T-helper 17 cell (primary cell): Measurements from ENCODE around the gene IGSF5. TPM values are rescaled to one million over a fixed set of nuclear protein-coding genes. Genes with fewer than 3 reads are reported as not detected.

Source experiments
- ATAC-seq: fragments of 150-1000 bp; cut with Tn5 transposase; 2 replicates; pipeline ENCODE4 v1.10.0; 2021; ENCODE audit warnings: mild to moderate bottlenecking, moderate library complexity
- DNase-seq, 3 donors: peaks; one replicate each; pipeline versions ENCODE4 v3.0.0 to v3.0.0-alpha.2; 2020 to 2021
- H3K9me3 ChIP-seq: one replicate; pipeline ENCODE4 v1.7.0; 2013; ENCODE audit warnings: low read length, mild to moderate bottlenecking; ENCODE audit not compliant: control insufficient read depth, poor library complexity, severe bottlenecking
- H3K27ac Mint-ChIP-seq: one replicate; pipeline ENCODE4 v1.8.0; 2022; ENCODE audit warnings: mild to moderate bottlenecking, moderate library complexity, mixed read lengths
- H3K27me3 Mint-ChIP-seq: one replicate; pipeline ENCODE4 v1.8.0; 2022; ENCODE audit warnings: mixed read lengths
- H3K36me3 Mint-ChIP-seq: one replicate; pipeline ENCODE4 v1.8.0; 2022; ENCODE audit warnings: low read depth, mixed read lengths
- H3K4me1 Mint-ChIP-seq: one replicate; pipeline ENCODE4 v1.8.0; 2022; ENCODE audit warnings: mild to moderate bottlenecking, mixed read lengths
- H3K4me3 Mint-ChIP-seq: one replicate; pipeline ENCODE4 v1.8.0; 2022; ENCODE audit warnings: mild to moderate bottlenecking, moderate library complexity, mixed read lengths
- total RNA-seq, 4 donors: library from RNA in 2 of 4; stranded (reverse) in 2 of 4; gene quantifications; one replicate each; pipeline ENCODE4 v1.2.3 and lab custom pipeline; 2022 to 2026

IGSF5 gene
- total RNA-seq, 2 donors from 2014 or later: not detected

- DNase-seq (no peak), ATAC-seq (no peak)
- H3K27ac Mint-ChIP-seq: no peak overlapping the region
- no peak overlapping the region for H3K4me3 Mint-ChIP-seq
- no peaks in the 10 kb centered on the region for H3K36me3 Mint-ChIP-seq
- no peaks in the 10 kb centered on the region for H3K4me1 Mint-ChIP-seq
- no peaks in the 10 kb centered on the region for H3K27me3 Mint-ChIP-seq
- no peaks in the 10 kb centered on the region for H3K9me3 ChIP-seq
Measured at GRCh38 chr21:39845571-39846130, 100.7 kb downstream of the IGSF5 start.

DNA sequence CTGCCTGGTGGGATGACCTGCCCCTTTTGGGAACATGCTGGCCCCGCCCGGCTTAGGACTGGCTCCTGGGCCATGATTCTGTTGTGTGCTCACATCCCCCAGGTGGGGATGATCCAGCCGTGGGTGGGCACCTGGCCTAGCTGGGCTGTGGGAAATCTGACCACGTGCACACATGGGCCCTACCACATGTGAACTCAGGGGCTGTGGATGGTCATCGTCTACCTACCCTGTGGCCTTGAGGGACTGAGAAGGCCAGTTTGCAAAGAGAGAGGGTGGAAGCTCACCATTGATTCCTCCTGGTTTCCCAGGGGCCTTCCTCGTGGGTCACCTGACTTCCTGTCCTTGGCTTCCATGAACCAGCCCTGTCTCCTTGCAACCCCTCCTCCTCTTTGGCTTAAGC, 102.9 kb downstream of the IGSF5 start:
- H3K4me3 Mint-ChIP-seq: no peak overlapping the region
- no peaks in the 10 kb centered on the region for H3K9me3 ChIP-seq
- H3K4me1 Mint-ChIP-seq: no peaks in the 10 kb centered on the region
- ATAC-seq (no peak), DNase-seq (no peak)
- no peaks in the 10 kb centered on the region for H3K27me3 Mint-ChIP-seq
- no peak overlapping the region for H3K27ac Mint-ChIP-seq
- no peaks in the 10 kb centered on the region for H3K36me3 Mint-ChIP-seq

GRCh38 chr21:39849014-39849655, 104.2 kb downstream of the IGSF5 start:
- Mint-ChIP-seq H3K27ac (no peak overlapping the region), H3K27me3 (no peaks in the 10 kb centered on the region), H3K4me3 (no peak overlapping the region), H3K4me1 (no peaks in the 10 kb centered on the region), H3K36me3 (peaks cover 2% of the 10 kb centered on the region)
- no peaks in the 10 kb centered on the region for H3K9me3 ChIP-seq
- no peak for ATAC-seq
- no peak for DNase-seq

DNA sequence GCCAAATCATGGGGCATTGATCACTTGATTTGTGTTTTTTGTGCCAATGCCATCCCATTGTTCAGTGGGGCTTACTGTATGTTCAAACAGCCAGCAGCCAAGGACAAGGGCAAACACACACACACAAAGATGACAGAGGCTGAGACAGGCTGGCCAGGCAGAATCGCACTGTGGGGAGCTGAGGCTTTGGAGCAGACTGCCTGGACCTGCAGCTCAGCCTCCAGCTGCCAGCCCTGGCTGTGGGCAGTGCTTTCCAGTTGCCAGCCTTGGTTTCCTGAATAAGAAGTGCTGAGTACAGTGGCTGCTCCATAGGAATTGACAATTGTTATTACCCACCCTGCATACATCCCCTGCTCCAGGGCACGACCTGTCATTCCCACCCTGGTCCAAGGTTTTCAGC, 105.3 kb downstream of the IGSF5 start:
- DNase-seq (no peak), ATAC-seq (no peak)
- Mint-ChIP-seq H3K36me3 (peaks cover 2% of the 10 kb centered on the region), H3K4me1 (no peaks in the 10 kb centered on the region), H3K4me3 (no peak overlapping the region), H3K27me3 (no peaks in the 10 kb centered on the region), H3K27ac (no peak overlapping the region)
- H3K9me3 ChIP-seq: no peaks in the 10 kb centered on the region

GRCh38 chr21:39851002-39851618, 106.1 kb downstream of the IGSF5 start:
- DNase-seq: no peak
- H3K9me3 ChIP-seq: no peaks in the 10 kb centered on the region
- Mint-ChIP-seq H3K4me3 (no peak overlapping the region), H3K27ac (no peak overlapping the region), H3K36me3 (peaks cover 2% of the 10 kb centered on the region), H3K27me3 (no peaks in the 10 kb centered on the region), H3K4me1 (no peaks in the 10 kb centered on the region)
- ATAC-seq: no peak

Other genes starting within 250 kb of the IGSF5 start
- not detected for gene B3GALT5, start 132.2 kb upstream of the IGSF5 start, total RNA-seq
- not detected for gene PCP4, start 122.3 kb downstream of the IGSF5 start, total RNA-seq